Progenitor cell of endocrine pancreas (in vitro differentiated cells): Measurements from ENCODE around the gene CDKN2B-AS1. TPM values are rescaled to one million over a fixed set of nuclear protein-coding genes. Genes with fewer than 3 reads are reported as not detected.

Experiments
- DNase-seq: peaks from one replicate; pipeline ENCODE4 v3.0.0; 2021; ENCODE audit warnings: low spot score; ENCODE audit not compliant: unreplicated experiment
- H3K27ac Mint-ChIP-seq: 2 replicates; pipeline ENCODE4 v1.8.0; 2021; ENCODE audit warnings: mild to moderate bottlenecking, moderate library complexity, mixed read lengths
- H3K27me3 Mint-ChIP-seq: 2 replicates; pipeline ENCODE4 v1.8.0; 2021; ENCODE audit warnings: mixed read lengths
- H3K36me3 Mint-ChIP-seq: 2 replicates; pipeline ENCODE4 v1.8.0; 2022; ENCODE audit warnings: mixed read lengths; ENCODE audit not compliant: insufficient read depth
- H3K4me1 Mint-ChIP-seq: 2 replicates; pipeline ENCODE4 v1.8.0; 2021; ENCODE audit warnings: low read depth, mixed read lengths
- H3K4me3 Mint-ChIP-seq: 2 replicates; pipeline ENCODE4 v1.8.0; 2021; ENCODE audit warnings: low read depth, mild to moderate bottlenecking, moderate library complexity, mixed read lengths
- H3K9me3 Mint-ChIP-seq: 2 replicates; pipeline ENCODE4 v1.8.0; 2021; ENCODE audit warnings: low read depth, mixed read lengths
- CTCF ChIP-seq: fragments of 200-600 bp; sonication (generic); IDR thresholded peaks from one replicate; pipeline ENCODE4 v1.5.0; 2021; ENCODE audit warnings: antibody characterized with exemption, mild to moderate bottlenecking; ENCODE audit not compliant: unreplicated experiment
- total RNA-seq: library from RNA; stranded (reverse); gene quantifications from 2 replicates; pipeline ENCODE4 v1.2.1, GENCODE V29; 2021

Gene CDKN2B-AS1
- total RNA-seq, 1 donor from 2014 or later: not detected

- Mint-ChIP-seq H3K4me3 (no peak overlapping the region), H3K27ac (no peak overlapping the region), H3K9me3 (no peaks in the 10 kb centered on the region), H3K4me1 (peaks cover 9% of the 10 kb centered on the region), H3K36me3 (no peaks in the 10 kb centered on the region), H3K27me3 (peaks cover 4% of the 10 kb centered on the region)
- TF ChIP-seq CTCF: no peak
- DNase-seq: no peak
Observed at GRCh38 chr9:22041775-22042174, 47.2 kb downstream of the CDKN2B-AS1 start.

- Mint-ChIP-seq H3K4me1 (peaks cover 9% of the 10 kb centered on the region), H3K9me3 (no peaks in the 10 kb centered on the region), H3K36me3 (no peaks in the 10 kb centered on the region), H3K27me3 (peaks cover 4% of the 10 kb centered on the region), H3K27ac (no peak overlapping the region), H3K4me3 (no peak overlapping the region)
- no peak for DNase-seq
- TF ChIP-seq CTCF: no peak
Observed at GRCh38 chr9:22043928-22044327, 49.3 kb downstream of the CDKN2B-AS1 start.

- H3K27me3 Mint-ChIP-seq: peaks cover 4% of the 10 kb centered on the region
- no peak for TF ChIP-seq CTCF
- no peak for DNase-seq
- H3K36me3 Mint-ChIP-seq: no peaks in the 10 kb centered on the region
- no peaks in the 10 kb centered on the region for H3K9me3 Mint-ChIP-seq
- no peak overlapping the region for H3K27ac Mint-ChIP-seq
- H3K4me3 Mint-ChIP-seq: no peak overlapping the region
- H3K4me1 Mint-ChIP-seq: peaks cover 9% of the 10 kb centered on the region
Observed at GRCh38 chr9:22044583-22044982, 50.0 kb downstream of the CDKN2B-AS1 start.

- TF ChIP-seq CTCF: no peak
- Mint-ChIP-seq H3K36me3 (no peaks in the 10 kb centered on the region), H3K9me3 (no peaks in the 10 kb centered on the region), H3K4me3 (no peak overlapping the region), H3K27ac (no peak overlapping the region), H3K27me3 (peaks cover 4% of the 10 kb centered on the region), H3K4me1 (peaks cover 9% of the 10 kb centered on the region)
- no peak for DNase-seq
Observed at GRCh38 chr9:22045423-22045822, 50.8 kb downstream of the CDKN2B-AS1 start.

GRCh38 chr9:22046243-22046885, 51.8 kb downstream of the CDKN2B-AS1 start:
- TF ChIP-seq CTCF: no peak
- H3K36me3 Mint-ChIP-seq: no peaks in the 10 kb centered on the region
- H3K9me3 Mint-ChIP-seq: no peaks in the 10 kb centered on the region
- H3K27me3 Mint-ChIP-seq: peaks cover 4% of the 10 kb centered on the region
- H3K27ac Mint-ChIP-seq: no peak overlapping the region
- no peak overlapping the region for H3K4me3 Mint-ChIP-seq
- no peak for DNase-seq
- H3K4me1 Mint-ChIP-seq: peaks cover 7% of the 10 kb centered on the region
